Measurements from ENCODE around the gene TRPV6. TPM values are rescaled to one million over a fixed set of nuclear protein-coding genes. Genes with fewer than 3 reads are reported as not detected.

Gene TRPV6
- total and polyA plus RNA-seq, 2 of the 4 experiments (the other 2 are of a cell fraction), result 0.03 TPM; not detected in 1

DNA sequence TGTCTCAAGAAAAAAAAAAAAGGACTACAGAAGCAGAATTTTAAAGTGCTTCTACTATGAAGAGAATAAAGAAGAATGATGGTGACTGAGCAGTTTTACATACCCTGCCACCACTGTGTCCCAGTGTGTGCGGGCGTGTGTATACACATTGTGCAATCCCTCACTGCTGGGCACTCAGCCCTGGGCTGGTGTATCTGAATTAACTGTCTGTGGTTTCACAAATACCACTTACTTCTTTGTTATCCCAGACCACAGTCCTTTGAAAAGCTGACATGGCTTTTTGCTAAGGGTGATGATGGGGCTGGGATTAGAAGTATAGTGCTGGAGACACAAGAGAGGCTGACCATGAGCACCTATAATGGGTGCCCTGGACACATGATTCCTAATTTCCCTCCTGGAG, 21.1 kb upstream of the TRPV6 start:
- no CpG with 5 or more reads among the region's 2 CpGs for WGBS, 2 experiments (ENCODE audit: extremely low coverage in 2 of 2, insufficient read length in 1 of 2)
- CTCF ChIA-PET, result no interaction called here
- in situ Hi-C loops (cut with MboI; ENCODE audit: low sequenced_read_pairs), result no loop called here
- H3K4me1 ChIP-seq (ENCODE audit: control insufficient read depth, insufficient read depth, low read length), result no peaks in the 10 kb centered on the region
- no peaks in the 10 kb centered on the region for H3K79me1 ChIP-seq (ENCODE audit: low read depth in 1 of 2, low read length in 2 of 2)
- H3K36me3 ChIP-seq (ENCODE audit: control insufficient read depth, insufficient read depth, low read length), result no peaks in the 10 kb centered on the region
- no peak overlapping the region for H3K4me3 ChIP-seq (ENCODE audit: insufficient read depth, low read depth, low read length)
- no peak overlapping the region for H3K4ac ChIP-seq (ENCODE audit: low read depth, low read length)
- H2BK15ac ChIP-seq (ENCODE audit: low read depth, low read length), result no peak overlapping the region
- TF ChIP-seq CHD1 (IDR thresholded peaks at IDR 0.05; ENCODE audit: low read depth, low read length) (no peak), POLR2A (IDR thresholded peaks at IDR 0.05; ENCODE audit: low read depth, low read length) (no peak), ELK1 (IDR thresholded peaks at IDR 0.05; ENCODE audit: borderline replicate concordance, low read depth, low read length) (no peak), BHLHE40 (IDR thresholded peaks at IDR 0.05; ENCODE audit: low read depth, low read length) (no peak), CEBPB (IDR thresholded peaks at IDR 0.05; ENCODE audit: low read depth, low read length) (no peak), CTCF (conservative IDR thresholded peaks at IDR 0.05; ENCODE audit: low read depth, low read length) (no peak)
- intact Hi-C loops (cut with micrococcal nuclease), result no loop called here
- POLR2A ChIA-PET (ENCODE audit: unreplicated experiment), result no interaction called here
- H2AFZ ChIP-seq (replicated peaks; ENCODE audit: low read length, poor library complexity), result no peak overlapping the region
- no peaks in the 10 kb centered on the region for H3K27me3 ChIP-seq (ENCODE audit: control insufficient read depth, insufficient read depth, low read length)
- H4K8ac ChIP-seq (ENCODE audit: low read depth in 2 of 2, low read length in 2 of 2), result no peak overlapping the region
- H3K56ac ChIP-seq (ENCODE audit: extremely low read depth, insufficient read depth, low read length), result no peak overlapping the region
- H3K9me1 ChIP-seq (ENCODE audit: insufficient read depth, low read length), result no peaks in the 10 kb centered on the region
- no peak overlapping the region for H3K4me2 ChIP-seq (ENCODE audit: low read depth, low read length)
- DNase-seq, result no peak
- BruUV-seq (replicated peaks), result no TSS peak
- no peak overlapping the region for H2BK20ac ChIP-seq (ENCODE audit: low read depth, low read length)
- no peaks in the 10 kb centered on the region for H4K20me1 ChIP-seq (ENCODE audit: insufficient read depth, low read length)
- H3K18ac ChIP-seq (ENCODE audit: low read depth, low read length), result no peak overlapping the region
- H2BK120ac ChIP-seq (ENCODE audit: low read depth, low read length), result no peak overlapping the region
- no peak overlapping the region for H2AK9ac ChIP-seq (replicated peaks; ENCODE audit: low read depth, low read length, poor library complexity)
- no peak overlapping the region for H4K91ac ChIP-seq (ENCODE audit: insufficient read depth, low read depth, low read length)
- ATAC-seq (ENCODE audit: low read depth), result no peak
- no peak overlapping the region for H3K23ac ChIP-seq (ENCODE audit: low read depth, low read length)
- peaks cover 6% of the 10 kb centered on the region for H3K9me3 ChIP-seq (ENCODE audit: control insufficient read depth, insufficient read depth, low read length)
- no peak overlapping the region for H2BK5ac ChIP-seq (ENCODE audit: low read depth, low read length, poor library complexity, severe bottlenecking)
- no peak overlapping the region for H2AK5ac ChIP-seq (ENCODE audit: low read depth, low read length)
- H3K27ac ChIP-seq (ENCODE audit: insufficient read depth, low read length), result no peak overlapping the region
- no peak overlapping the region for H4K5ac ChIP-seq (ENCODE audit: low read depth, low read length)
- no peak overlapping the region for H3K9ac ChIP-seq (ENCODE audit: low read depth, low read length)
- dilution Hi-C loops (cut with HindIII; ENCODE audit: low sequenced_read_pairs, unreplicated experiment), result no loop called here
- no peak overlapping the region for H3K14ac ChIP-seq (replicated peaks; ENCODE audit: low read depth, low read length)
